ENCODE measurements around the gene PSRC1.
"Not testable (repeated sequence)": the region's sequence is repeated elsewhere in the genome, so short reads cannot be mapped to it uniquely, and the experiment has no call there.

The PSRC1 gene

GRCh38 chr1:109282952-109283747 lies at the start of gene PSRC1:
TSS of gene PSRC1 (minus strand) at chr1:109283145.
- peak; percentile 91 for DNase-seq (ENCODE audit: low spot score)

- DNase-seq (ENCODE audit: low spot score) = no peak
These were observed 48.2 kb upstream of the PSRC1 start for GRCh38 chr1:109331113-109331512.

GRCh38 chr1:109327285-109327684 lies 44.3 kb upstream of the PSRC1 start:
- no peak for DNase-seq (ENCODE audit: low spot score)

- DNase-seq (ENCODE audit: low spot score) = no peak
These were observed 40.0 kb upstream of the PSRC1 start for GRCh38 chr1:109322974-109323373.

GRCh38 chr1:109319114-109319513 lies 36.2 kb upstream of the PSRC1 start:
- DNase-seq (ENCODE audit: low spot score) = no peak

GRCh38 chr1:109316506-109316905 lies 33.6 kb upstream of the PSRC1 start:
- no peak for DNase-seq (ENCODE audit: low spot score)

GRCh38 chr1:109315288-109315687 lies 32.3 kb upstream of the PSRC1 start:
- no peak for DNase-seq (ENCODE audit: low spot score)

GRCh38 chr1:109314795-109315194 lies 31.9 kb upstream of the PSRC1 start:
- no peak for DNase-seq (ENCODE audit: low spot score)

GRCh38 chr1:109312978-109313775 lies 30.2 kb upstream of the PSRC1 start:
- DNase-seq (ENCODE audit: low spot score) = no peak

GRCh38 chr1:109312246-109312645 lies 29.3 kb upstream of the PSRC1 start:
- no peak for DNase-seq (ENCODE audit: low spot score)

GRCh38 chr1:109309347-109309746 lies 26.4 kb upstream of the PSRC1 start:
- no peak for DNase-seq (ENCODE audit: low spot score)

GRCh38 chr1:109307274-109308021 lies 24.5 kb upstream of the PSRC1 start:
- DNase-seq (ENCODE audit: low spot score) = peak; percentile 69

- DNase-seq (ENCODE audit: low spot score) = no peak
These were observed 23.9 kb upstream of the PSRC1 start, which contains the start of gene MYBPHL for GRCh38 chr1:109306832-109307273. TSS of gene MYBPHL (minus strand) at chr1:109307011. CDS start at chr1:109306991, 20 bp downstream.

GRCh38 chr1:109305991-109306390 lies 23.0 kb upstream of the PSRC1 start:
- not testable (repeated sequence) for DNase-seq (ENCODE audit: low spot score)

- DNase-seq (ENCODE audit: low spot score) = no peak
These were observed 21.4 kb upstream of the PSRC1 start for GRCh38 chr1:109304226-109304920.

- no peak for DNase-seq (ENCODE audit: low spot score)
These were observed 18.9 kb upstream of the PSRC1 start for GRCh38 chr1:109301874-109302273.

- DNase-seq (ENCODE audit: low spot score) = no peak
These were observed 17.8 kb upstream of the PSRC1 start for GRCh38 chr1:109300650-109301151.

GRCh38 chr1:109299558-109300343 lies 16.8 kb upstream of the PSRC1 start:
- DNase-seq (ENCODE audit: low spot score) = no peak

- DNase-seq (ENCODE audit: low spot score) = no peak
These were observed 16.0 kb upstream of the PSRC1 start for GRCh38 chr1:109298666-109299557.

- DNase-seq (ENCODE audit: low spot score) = no peak
These were observed 13.8 kb upstream of the PSRC1 start for GRCh38 chr1:109296782-109297181.

Measured in NAMALWA (cell line).